Measurements from ENCODE around the gene SCAPER.
"Not testable (repeated sequence)": the region's sequence is repeated elsewhere in the genome, so short reads cannot be mapped to it uniquely, and the experiment has no call there.

SCAPER gene

DNA sequence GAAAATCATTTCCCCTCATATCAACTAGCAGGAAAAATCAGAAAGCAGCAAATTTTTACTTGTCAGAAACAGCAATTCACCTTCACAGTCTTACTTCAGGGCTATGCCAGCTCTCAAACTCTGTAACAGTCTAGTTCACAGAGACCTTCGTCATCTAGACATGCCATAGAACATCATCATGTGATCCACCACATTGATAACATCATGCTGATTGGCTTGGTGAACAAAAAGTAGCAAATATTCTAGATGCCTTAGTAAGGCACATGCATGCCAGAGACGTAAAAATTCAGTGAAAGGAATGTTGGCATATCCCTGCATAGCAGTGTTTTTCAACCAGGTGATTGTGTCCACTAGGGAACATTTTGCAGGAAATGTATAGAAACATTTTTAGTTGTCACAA is 8.6 kb upstream of the SCAPER start:
- DNase-seq: no peak

DNA sequence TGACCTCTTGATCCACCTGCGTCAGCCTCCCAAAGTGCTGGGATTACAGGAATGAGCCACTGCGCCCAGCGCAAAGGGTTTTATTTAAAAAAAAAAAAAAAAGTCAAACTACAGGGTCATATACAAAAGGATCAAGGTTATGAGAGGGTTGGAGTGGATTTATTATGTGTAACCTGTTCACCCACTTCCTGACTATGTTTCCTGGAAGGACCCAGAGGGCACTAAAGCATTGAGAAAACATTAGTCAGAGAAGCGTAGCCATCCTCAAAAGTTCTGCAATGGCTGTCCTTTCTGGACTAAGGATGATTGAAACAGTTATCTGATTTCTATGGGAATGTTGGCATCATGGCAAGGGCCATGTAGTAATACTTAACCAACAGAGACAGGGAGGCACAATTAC is 7.3 kb upstream of the SCAPER start:
- DNase-seq: no peak

DNA sequence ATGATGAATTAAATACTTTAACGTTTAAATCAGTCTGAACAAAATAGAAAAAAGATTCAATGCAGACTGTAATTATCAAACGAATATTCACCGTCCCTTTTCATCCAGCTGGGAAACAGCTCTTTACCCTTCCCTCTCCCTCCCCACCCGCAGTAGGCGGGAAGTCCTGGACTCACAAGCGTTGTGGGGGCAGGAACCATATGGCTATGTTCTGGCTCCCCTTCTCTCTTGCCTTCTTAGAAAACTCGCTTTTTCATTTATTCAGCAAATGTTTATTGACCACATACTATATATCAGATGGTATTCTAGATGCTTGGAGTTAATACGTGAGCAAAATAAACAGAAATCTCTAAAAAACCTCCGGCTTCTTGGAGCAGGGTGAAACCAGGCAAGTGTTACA is 715 bp upstream of the SCAPER start:
- DNase-seq: peak in 1 of 4 experiments; percentile 5

DNA sequence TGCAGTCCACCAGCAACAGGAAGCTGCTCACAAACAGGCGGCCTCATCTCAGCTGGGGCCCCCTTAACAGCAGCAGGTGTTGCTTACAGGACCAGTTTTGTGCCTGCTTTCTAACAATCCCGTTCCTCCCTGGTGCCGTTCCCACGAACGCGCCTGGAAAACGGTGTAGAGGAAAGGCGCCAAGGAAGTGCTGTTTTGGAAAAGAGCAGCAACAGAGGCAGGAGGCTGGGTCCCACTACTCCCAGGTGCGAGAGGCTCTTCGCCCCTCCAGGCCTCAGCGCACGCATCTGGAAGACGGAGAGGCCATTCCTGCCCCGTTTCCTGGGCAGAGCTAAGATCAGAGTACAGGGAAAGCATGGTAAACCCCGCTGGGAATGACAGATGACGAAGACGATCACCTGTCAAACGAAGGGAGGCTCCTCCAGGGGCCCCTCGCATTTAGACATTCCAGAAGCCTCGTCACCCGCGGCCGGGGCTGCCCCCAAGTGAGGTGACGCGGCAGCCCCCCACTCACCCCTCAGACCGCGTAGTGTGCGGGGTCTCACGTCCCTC is 603 bp downstream of the SCAPER start:
- DNase-seq: peak in 3 of 4 experiments; percentile 4 to 11 (median 10)

DNA sequence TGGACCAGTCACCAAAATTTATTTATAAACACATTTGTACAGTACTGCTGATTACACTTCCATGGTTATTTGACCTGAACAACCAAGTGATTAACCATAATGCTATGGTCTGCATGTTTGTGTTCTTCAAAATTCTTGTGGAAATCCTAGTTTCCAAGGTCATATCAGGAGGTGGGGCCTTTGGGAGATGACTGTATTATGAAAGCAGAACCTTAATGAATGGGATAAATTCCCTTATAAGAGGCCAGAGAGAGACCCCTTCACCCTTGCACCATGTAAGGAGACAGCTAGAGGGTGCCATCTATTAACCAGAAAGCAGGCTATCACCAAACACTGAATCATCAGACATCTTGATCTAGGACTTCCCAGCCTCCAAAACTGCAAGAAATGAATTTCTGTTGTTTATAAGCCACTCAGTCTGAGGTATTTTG is 1.9 kb downstream of the SCAPER start:
- DNase-seq: peak; percentile 5 to 53 (median 25)

DNA sequence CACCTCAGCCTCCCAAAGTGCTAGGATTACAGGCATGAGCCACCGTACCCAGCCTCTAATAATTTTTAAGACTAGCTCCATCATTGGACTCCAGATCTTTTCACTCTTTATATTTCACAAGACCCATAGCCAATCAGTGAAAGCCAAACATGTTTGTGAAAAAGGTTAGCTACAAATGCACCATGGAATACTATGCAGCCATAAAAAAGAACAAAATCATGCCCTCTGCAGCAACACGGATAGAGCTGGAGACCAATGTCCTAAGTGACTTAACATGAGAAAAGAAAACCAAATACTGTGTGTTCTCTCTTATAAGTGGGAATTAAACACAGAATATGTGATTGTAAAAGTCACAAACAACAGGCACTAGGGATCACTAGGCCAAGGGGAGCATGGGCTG is 3.2 kb downstream of the SCAPER start:
- DNase-seq: no peak

DNA sequence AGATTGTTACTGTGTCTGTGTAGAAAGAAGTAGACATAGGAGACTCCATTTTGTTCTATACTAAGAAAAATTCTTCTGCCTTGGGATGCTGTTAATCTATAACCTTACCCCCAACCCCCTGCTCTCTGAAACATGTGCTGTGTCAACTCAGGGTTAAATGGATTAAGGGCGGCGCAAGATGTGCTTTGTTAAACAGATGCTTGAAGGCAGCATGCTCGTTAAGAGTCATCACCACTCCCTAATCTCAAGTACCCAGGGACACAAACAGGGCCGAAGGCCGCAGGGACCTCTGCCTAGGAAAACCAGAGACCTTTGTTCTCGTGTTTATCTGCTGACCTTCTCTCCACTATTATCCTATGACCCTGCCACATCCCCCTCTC is 5.2 kb downstream of the SCAPER start:
- DNase-seq: not testable (repeated sequence)

DNA sequence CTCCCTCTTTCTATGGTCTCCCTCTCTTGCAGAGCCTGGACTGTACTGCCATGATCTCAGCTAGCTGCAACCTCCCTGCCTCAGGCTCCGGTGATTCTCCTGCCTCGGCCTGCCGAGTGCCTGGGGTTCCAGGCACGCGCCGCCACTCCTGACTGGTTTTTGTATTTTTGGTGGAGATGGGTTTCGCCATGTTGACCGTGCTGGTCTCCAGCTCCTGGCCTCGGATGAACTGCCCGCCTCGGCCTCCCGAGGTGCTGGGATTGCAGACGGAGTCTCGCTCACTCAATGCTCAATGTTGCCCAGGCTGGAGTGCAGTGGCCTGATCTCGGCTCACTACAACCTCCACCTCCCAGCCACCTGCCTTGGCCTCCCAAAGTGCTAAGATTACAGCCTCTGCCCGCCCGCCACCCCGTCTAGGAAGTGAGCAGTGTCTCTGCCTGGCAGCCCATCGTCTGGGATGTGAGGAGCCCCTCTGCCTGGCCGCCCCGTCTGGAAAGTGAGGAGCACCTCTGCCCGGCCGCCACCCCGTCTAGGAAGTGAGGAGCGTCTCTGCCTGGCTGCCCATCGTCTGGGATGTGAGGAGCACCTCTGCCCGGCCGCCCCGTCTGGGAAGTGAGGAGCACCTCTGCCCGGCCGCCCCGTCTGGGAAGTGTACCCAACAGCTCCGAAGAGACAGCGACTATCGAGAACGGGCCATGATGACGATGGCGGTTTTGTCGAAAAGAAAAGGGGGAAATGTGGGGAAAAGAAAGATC is 5.8 kb downstream of the SCAPER start:
- DNase-seq: not testable (repeated sequence)

DNA sequence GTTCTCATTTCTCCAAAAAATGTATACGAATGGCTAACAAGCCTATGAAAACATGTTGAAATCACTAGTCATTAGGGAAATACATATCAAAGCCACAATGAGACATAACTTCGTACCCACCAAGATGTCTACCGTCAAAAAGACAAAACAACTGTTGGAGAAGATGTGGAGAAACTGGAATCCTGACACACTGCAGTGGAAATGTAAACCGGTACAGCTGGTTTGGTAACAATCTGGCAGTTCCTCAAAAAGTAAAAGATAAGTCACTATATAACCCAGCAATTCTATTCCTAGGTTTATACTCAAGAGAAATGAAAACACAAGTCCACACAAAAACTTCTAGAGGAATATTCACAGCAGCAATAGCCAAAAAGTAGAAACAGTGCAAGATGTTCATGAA is 7.0 kb downstream of the SCAPER start:
- peak in 2 of 4 experiments; percentile 12 to 14 for DNase-seq

DNA sequence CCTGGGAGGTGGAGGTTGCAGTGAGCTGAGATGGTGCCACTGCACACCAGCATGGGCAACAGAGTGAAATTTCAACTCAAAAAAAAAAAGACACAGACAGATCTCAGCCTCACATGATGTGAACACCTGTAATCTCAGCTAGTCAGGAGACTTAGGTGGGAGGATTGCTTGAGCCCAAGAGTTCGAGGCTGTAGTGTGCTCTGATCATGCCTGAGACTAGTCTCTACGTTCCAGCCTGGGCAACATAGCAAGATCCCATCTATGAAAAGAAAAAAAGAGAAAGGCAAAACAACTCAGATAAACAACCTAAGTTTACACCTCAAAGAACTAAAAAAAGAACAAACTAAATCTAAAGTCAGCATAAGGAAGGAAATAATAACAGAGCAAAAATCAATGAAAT is 11.0 kb downstream of the SCAPER start:
- DNase-seq: no peak

DNA sequence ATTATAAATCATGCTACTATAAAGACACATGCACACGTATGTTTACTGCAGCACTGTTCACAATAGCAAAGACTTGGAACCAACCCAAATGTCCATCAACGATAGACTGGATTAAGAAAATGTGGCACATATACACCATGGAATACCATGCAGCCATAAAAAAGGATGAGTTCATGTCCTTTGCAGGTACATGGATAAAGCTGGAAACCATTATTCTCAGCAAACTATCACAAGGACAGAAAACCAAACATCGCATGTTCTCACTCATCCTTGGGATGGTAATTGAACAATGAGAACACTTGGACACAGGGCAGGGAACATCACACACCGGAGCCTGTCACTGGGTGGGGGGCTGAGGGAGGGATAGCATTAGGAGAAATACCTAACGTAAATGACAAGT is 12.3 kb downstream of the SCAPER start:
- DNase-seq: not testable (repeated sequence)

DNA sequence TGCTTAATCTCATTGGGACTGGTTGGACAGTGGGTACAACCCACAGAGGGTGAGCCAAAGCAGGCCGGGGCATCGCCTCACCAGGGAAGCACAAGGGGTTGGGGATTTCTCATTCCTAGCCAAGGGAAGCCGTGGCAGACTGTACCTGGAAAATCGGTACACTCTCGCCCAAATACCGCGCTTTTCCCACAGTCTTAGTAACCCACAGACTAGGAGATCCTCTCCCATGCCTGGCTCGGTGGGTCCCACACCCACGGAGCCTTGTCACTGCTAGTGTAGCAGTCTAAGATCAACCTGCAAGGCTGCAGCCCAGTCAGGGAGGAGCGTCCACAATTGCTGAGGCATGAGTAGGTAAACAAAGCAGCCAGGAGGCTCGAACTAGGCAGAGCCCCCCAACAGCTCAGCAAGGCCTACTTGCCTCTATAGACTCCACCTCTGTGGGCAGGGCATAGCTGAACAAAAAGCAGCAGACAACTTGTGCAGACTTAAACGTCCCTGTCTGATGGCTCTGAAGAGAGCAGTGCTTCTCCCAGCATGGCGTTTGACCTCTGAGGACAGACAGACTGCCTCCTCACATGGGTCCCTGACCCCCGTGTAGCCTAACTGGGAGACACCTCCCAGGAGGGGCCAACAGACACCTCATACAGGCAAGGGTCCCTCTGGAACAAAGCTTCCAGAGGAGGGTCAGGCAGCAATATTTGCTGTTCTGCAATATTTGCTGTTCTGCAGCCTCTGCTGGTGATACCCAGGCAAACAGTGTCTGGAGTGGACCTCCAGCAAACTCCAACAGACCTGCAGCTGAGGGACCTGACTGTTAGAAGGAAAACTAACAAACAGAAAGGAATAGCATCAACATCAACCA is 17.6 kb downstream of the SCAPER start:
- not testable (repeated sequence) for DNase-seq

DNA sequence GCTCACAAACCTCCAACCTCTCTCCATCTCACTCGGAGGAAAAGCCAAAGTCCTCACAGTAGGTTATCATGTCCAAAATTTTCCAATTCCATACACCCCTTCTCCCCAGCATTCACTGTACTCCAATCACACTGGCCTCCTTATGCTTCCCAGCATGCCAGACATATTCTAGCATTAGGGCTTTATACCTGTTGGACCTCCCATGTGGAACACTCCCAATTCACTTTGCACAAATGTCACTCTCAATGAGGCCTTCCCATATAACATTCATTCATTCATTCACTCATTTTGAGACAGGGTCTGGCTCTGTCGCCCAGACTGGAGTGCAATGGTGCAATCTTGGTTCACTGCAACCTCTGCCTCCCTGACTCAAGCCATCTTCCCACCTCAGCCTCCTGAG is 19.9 kb downstream of the SCAPER start:
- no peak for DNase-seq

DNA sequence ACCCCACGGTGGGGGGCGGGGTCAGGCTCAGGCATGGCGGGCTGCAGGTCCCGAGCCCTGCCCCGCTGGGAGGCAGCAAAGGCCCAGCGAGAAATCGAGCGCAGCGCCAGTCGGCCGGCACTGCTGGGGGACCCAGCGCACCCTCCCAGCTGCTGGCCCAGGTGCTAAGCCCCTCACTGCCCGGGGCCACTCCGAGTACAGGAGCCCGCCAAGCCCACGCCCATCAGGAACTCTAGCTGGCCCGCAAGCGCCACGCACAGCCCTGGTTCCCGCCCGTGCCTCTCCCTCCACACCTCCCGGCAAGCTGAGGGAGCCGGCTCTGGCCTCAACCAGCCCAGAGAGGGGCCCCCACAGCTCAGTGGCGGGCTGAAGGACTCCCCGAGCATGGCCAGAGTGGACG is 29.2 kb downstream of the SCAPER start:
- no peak for DNase-seq

DNA sequence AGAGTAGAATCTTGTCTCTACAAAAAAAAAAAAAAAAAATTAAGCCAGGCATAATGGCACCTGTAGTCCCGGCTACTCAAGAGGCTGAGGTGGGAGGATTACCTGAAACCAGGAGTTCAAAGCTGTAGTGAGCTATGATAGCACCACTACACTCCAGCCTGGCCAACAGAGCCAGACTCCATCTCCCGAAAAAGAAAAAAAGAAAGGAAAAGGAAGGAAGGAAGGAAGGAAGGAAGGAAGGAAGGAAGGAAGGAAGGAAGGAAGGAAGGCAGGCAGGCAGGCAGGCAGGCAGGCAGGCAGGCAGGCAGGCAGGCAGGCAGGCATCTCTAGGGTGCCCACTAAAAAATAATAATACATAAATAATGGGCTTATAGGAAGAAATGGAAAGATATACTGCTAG is 32.1 kb downstream of the SCAPER start:
- DNase-seq: not testable (repeated sequence)

DNA sequence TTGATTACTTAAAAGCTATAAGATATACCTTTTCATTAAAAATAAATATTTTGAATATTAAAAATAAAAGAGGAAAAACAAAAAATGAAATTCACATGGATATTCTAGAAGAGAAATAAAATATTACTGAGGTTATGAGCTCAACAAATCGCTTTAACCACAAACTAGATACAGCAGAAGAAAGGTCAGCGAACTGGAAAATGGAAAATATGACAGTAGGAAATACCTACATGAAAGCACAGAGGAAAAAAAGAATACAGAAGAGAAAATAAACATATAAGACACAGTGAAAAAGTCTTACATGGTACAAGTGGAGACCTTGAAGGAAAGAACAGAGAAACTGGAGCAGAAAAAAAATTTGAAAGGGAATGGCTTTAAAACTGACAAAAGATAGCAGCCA is 33.2 kb downstream of the SCAPER start:
- no peak for DNase-seq

DNA sequence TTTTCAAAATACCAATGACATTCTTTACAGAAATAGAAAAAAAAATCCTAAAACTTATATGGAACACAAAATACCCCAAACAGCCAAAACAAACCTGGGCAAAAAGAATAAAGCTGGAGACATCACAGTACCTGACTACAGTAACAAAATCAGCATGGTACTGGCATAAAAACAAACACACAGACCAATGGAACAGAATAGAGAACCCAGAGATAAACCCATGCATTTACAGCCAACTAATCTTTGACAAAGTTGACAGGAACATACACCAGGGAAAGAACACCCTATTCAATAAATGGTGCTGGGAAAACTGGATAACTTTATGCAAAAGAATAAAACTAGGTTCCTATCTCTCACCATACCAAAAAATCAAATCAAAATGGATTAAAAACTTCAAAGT is 36.4 kb downstream of the SCAPER start:
- DNase-seq: no peak

DNA sequence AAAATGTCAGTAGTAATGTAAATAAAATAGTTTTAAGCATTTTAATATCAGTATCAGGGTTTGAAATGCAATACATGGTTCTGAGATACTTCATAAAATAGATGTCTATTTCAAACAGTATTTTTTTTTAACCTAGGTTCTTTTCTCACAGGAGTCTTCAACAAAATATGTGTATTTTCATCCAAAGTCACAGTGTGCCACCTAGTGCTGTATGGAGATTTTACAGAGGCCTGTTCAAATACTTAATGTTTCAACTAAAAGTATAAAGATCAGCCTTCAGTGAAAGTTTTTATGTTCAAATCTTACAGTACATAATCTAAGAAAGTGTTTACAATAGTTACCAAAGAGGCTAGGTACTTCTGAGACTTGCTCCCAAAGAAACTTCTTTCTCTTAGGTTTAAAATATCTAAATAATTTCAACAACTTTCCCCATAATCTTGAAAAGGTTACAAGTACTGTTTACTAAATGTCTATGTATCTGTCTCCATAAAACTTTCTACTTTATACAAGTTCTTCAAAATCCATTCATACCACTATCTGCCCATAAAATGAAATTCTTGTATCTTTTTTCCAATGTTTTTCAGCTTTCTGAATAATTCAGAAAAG is 38.3 kb downstream of the SCAPER start:
- DNase-seq: peak; percentile 16 to 27 (median 20)

DNA sequence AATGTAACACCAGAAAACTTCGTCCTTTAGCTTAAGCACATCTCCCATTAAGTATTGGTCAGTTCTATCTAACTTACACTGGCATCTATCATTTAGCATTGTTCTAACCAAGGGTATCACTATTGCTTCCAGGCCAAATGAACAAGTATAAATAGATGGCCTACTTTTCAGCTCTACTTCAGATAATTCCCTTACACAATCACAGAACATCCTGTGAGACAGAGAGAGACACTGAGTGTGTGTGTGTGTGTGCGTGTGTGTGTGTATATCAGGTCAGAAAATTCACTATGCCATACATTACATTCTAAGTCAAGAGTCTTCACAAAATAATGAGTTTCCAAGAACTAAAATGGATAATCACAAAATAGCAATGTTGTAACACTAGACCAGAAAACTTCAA is 39.1 kb downstream of the SCAPER start:
- DNase-seq: no peak

DNA sequence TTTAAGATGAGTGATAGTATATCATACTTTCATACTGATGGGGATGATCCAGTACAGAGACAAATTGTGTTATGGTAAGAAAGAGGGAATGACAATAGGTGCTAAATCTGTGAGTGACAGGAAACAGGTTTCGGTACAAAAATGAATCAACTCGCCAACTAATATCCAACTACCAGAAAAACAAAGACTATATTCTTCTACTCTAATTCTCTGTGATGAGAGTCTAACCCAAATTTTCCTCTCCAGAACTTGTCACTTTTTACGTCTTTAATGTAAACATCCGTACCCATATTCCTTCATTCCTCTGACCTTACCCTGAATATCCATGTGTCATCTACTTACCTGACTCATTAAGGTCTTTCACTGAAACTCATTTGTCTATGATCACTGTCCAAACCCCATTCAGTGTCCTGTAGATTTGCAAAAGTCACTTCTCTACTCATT is 39.6 kb downstream of the SCAPER start:
- DNase-seq: no peak

DNA sequence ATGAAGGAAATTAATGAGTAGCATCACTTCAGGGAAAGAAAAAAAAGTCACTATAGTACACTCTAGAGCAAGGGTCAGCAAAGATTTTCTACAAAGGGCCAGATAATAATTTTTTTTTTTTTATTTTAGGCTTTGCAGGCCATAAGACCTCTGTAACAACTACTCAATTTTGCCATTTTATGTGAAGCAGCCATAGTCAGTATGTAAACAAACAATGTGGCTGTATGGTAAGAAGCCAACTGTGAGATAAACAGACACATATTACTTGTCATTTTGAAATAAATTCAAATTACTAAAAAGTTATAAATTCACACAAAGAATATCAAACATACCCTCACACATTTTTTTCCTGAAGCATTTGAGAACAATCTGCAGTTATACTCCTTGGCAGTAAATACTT is 40.6 kb downstream of the SCAPER start:
- DNase-seq: no peak

DNA sequence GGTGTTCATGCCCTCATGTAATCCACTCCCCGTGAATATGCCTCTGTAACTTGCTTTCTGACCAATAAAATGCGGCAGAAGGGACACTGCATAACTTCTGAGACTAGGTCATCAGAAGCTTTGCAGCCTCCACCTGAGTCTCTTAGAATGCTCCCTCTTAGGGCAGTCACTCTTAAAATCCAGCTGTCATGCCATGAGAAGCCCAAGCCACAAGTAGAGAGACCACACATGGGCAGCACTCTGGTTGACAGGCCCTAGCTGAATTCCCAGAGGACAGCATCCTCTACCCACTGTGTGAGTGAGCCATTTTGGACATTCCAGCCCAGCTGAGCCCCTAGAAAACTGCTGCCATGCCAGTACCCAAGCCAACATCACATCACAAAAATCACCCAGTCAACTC is 41.4 kb downstream of the SCAPER start:
- DNase-seq: no peak

DNA sequence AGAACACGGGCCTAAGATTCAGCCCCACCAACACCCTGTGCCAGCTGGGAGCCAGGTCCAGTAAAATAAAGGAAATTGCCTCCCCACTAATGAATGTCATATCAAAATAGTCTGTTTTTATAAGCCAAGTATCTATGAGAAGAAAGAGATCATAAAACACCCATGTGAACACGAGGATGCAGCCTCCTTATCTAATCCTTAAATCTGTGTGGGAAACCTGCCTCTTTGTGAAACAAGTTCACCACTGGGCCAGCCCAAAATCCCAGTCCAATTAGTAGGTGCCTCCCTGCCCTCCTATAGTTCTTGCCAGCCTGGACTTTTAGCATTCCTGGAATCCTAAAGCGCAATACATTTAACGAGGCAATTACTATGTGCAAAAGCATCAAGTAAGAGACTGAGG is 42.0 kb downstream of the SCAPER start:
- DNase-seq: no peak
